ENCODE results near the gene CASZ1. TPM values are rescaled to one million over a fixed set of nuclear protein-coding genes. Genes with fewer than 3 reads are reported as not detected.

Gene CASZ1
- total RNA-seq, 1 experiment from 2014 or later = 3.9 TPM

GRCh38 chr1:10751160-10751559, 45.3 kb downstream of the CASZ1 start:
- Histone ChIP-seq H2BK12ac (ENCODE audit: insufficient read length, low read depth, low read length) (no peak overlapping the region), H2BK20ac (ENCODE audit: low read depth, low read length, poor library complexity, severe bottlenecking) (no peak overlapping the region), H3K79me1 (ENCODE audit: insufficient read depth, low read depth, low read length, poor library complexity, severe bottlenecking) (no peaks in the 10 kb centered on the region), H3T11ph (ENCODE audit: low read length) (no peak overlapping the region), H3K56ac (ENCODE audit: insufficient read length, low read depth, low read length) (no peak overlapping the region), H2BK15ac (ENCODE audit: low read depth, low read length) (no peak overlapping the region), H3K79me2 (ENCODE audit: insufficient read depth, low read length) (no peaks in the 10 kb centered on the region), H3K27me3 (ENCODE audit: insufficient read depth, low read length) (no peaks in the 10 kb centered on the region), H4K91ac (ENCODE audit: insufficient read length, low read depth, low read length) (no peak overlapping the region), H3K23me2 (ENCODE audit: insufficient read length, low read depth, low read length, poor library complexity, severe bottlenecking) (no peaks in the 10 kb centered on the region), H2AFZ (ENCODE audit: low read length) (no peak overlapping the region), H3K9me3 (ENCODE audit: control insufficient read depth, low read depth, low read length) (no peaks in the 10 kb centered on the region), H4K5ac (ENCODE audit: insufficient read length, low read depth, low read length) (no peak overlapping the region), H3K4me1 (ENCODE audit: insufficient read depth, low read length) (no peaks in the 10 kb centered on the region), H4K20me1 (ENCODE audit: control insufficient read depth, insufficient read depth, insufficient read length) (no peaks in the 10 kb centered on the region), H4K8ac (replicated peaks; ENCODE audit: insufficient read length, low read depth, low read length) (no peak overlapping the region), H3K9ac (ENCODE audit: extremely low read depth, insufficient read length, low read length) (no peak overlapping the region), H2BK120ac (ENCODE audit: low read depth, low read length, poor library complexity, severe bottlenecking) (no peak overlapping the region), H3K23ac (ENCODE audit: insufficient read length, low read depth, low read length) (no peak overlapping the region), H2AK5ac (ENCODE audit: insufficient read length, low read length) (no peak overlapping the region), H2BK5ac (ENCODE audit: insufficient read length, low read length) (no peak overlapping the region), H3K4me2 (ENCODE audit: insufficient read depth, insufficient read length, low read length) (no peak overlapping the region), H3K18ac (ENCODE audit: insufficient read length, low read depth, low read length) (no peak overlapping the region), H3K27ac (ENCODE audit: insufficient read length, low read depth, low read length) (no peak overlapping the region), H3K4ac (ENCODE audit: low read depth, low read length) (no peak overlapping the region), H3K14ac (ENCODE audit: insufficient read depth, low read length) (no peak overlapping the region; the same call in 1 of the 2 replicates)
- Mint-ChIP-seq H3K4me3 (no peak overlapping the region), H3K27ac (0 out of 7 replicates have a peak overlapping the region, but pooled peaks of 1 of the 3 experiments have one; percentile 74), H3K9me3 (no peaks in the 10 kb centered on the region), H3K36me3 (ENCODE audit: insufficient read depth in 1 of 3, low read depth in 3 of 3) (no peaks in the 10 kb centered on the region), H3K27me3 (ENCODE audit: low read depth) (no peaks in the 10 kb centered on the region; the same call in none of the 2 replicates), H3K4me1 (peaks cover 5 to 7% of the 10 kb centered on the region in 2 experiments)
- TF ChIP-seq, protein P1, sequence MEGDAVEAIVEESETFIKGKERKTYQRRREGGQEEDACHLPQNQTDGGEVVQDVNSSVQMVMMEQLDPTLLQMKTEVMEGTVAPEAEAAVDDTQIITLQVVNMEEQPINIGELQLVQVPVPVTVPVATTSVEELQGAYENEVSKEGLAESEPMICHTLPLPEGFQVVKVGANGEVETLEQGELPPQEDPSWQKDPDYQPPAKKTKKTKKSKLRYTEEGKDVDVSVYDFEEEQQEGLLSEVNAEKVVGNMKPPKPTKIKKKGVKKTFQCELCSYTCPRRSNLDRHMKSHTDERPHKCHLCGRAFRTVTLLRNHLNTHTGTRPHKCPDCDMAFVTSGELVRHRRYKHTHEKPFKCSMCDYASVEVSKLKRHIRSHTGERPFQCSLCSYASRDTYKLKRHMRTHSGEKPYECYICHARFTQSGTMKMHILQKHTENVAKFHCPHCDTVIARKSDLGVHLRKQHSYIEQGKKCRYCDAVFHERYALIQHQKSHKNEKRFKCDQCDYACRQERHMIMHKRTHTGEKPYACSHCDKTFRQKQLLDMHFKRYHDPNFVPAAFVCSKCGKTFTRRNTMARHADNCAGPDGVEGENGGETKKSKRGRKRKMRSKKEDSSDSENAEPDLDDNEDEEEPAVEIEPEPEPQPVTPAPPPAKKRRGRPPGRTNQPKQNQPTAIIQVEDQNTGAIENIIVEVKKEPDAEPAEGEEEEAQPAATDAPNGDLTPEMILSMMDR (conservative IDR thresholded peaks at IDR 0.05) = no peak
- no CpG with 5 or more reads among the region's 4 CpGs for WGBS (ENCODE audit: extremely low coverage, insufficient read length, low lambda C conversion rate)
- DNase-seq = no peak

All from H9 (cell line).